Measurements from ENCODE around the gene FCHO2.

The FCHO2 gene

GRCh38 chr5:73117088-73117740 lies 161.4 kb downstream of the FCHO2 start:
- TF ChIP-seq MAX (IDR thresholded peaks at IDR 0.05; ENCODE audit: low read depth, low read length): no peak
- no peak for TF ChIP-seq POLR2A (IDR thresholded peaks at IDR 0.05; ENCODE audit: extremely low read depth, insufficient read length)
- TF ChIP-seq CTCF (IDR thresholded peaks at IDR 0.05; ENCODE audit: low read depth, low read length): no peak
- no peak for TF ChIP-seq MYC (IDR thresholded peaks at IDR 0.05; ENCODE audit: low read depth, low read length)
- H3K4me3 ChIP-seq (ENCODE audit: low read depth, low read length): no peak overlapping the region
- peak; percentile 13 for DNase-seq (ENCODE audit: low read depth)

GRCh38 chr5:73118391-73118973 lies 162.6 kb downstream of the FCHO2 start:
- no peak for DNase-seq (ENCODE audit: low read depth)
- H3K4me3 ChIP-seq (ENCODE audit: low read depth, low read length): no peak overlapping the region
- TF ChIP-seq CTCF (IDR thresholded peaks at IDR 0.05; ENCODE audit: low read depth, low read length) (no peak), MYC (IDR thresholded peaks at IDR 0.05; ENCODE audit: low read depth, low read length) (no peak), MAX (IDR thresholded peaks at IDR 0.05; ENCODE audit: low read depth, low read length) (no peak), POLR2A (IDR thresholded peaks at IDR 0.05; ENCODE audit: extremely low read depth, insufficient read length) (no peak)

- no peak for DNase-seq (ENCODE audit: low read depth)
- no peak for TF ChIP-seq MAX (IDR thresholded peaks at IDR 0.05; ENCODE audit: low read depth, low read length)
- no peak for TF ChIP-seq CTCF (IDR thresholded peaks at IDR 0.05; ENCODE audit: low read depth, low read length)
- TF ChIP-seq MYC (IDR thresholded peaks at IDR 0.05; ENCODE audit: low read depth, low read length): no peak
- no peak for TF ChIP-seq POLR2A (IDR thresholded peaks at IDR 0.05; ENCODE audit: extremely low read depth, insufficient read length)
- H3K4me3 ChIP-seq (ENCODE audit: low read depth, low read length): no peak overlapping the region
Observed at GRCh38 chr5:73119451-73120157, 163.8 kb downstream of the FCHO2 start.

GRCh38 chr5:73120222-73121118 lies 164.6 kb downstream of the FCHO2 start, which contains the start of gene TMEM171:
TSS of gene TMEM171 (plus strand) at chr5:73120575. CDS start at chr5:73123374, 2,799 bp downstream.
- no peak within 1 kb of the TSS for H3K4me3 ChIP-seq (ENCODE audit: low read depth, low read length)
- TF ChIP-seq MAX (IDR thresholded peaks at IDR 0.05; ENCODE audit: low read depth, low read length) (no peak), MYC (IDR thresholded peaks at IDR 0.05; ENCODE audit: low read depth, low read length) (no peak), CTCF (IDR thresholded peaks at IDR 0.05; ENCODE audit: low read depth, low read length) (no peak), POLR2A (IDR thresholded peaks at IDR 0.05; ENCODE audit: extremely low read depth, insufficient read length) (no peak)
- no peak for DNase-seq (ENCODE audit: low read depth)

GRCh38 chr5:73121119-73121463 lies 165.2 kb downstream of the FCHO2 start:
- no peak for DNase-seq (ENCODE audit: low read depth)
- no peak for TF ChIP-seq MAX (IDR thresholded peaks at IDR 0.05; ENCODE audit: low read depth, low read length)
- TF ChIP-seq MYC (IDR thresholded peaks at IDR 0.05; ENCODE audit: low read depth, low read length): no peak
- no peak for TF ChIP-seq POLR2A (IDR thresholded peaks at IDR 0.05; ENCODE audit: extremely low read depth, insufficient read length)
- TF ChIP-seq CTCF (IDR thresholded peaks at IDR 0.05; ENCODE audit: low read depth, low read length): no peak
- H3K4me3 ChIP-seq (ENCODE audit: low read depth, low read length): no peak overlapping the region
